PC-3 (cell line): ENCODE data around the gene CYBA.

Source experiments
- CTCF ChIP-seq: fragments of 300-600 bp; sonication (generic); conservative IDR thresholded peaks from 2 replicates; pipeline ENCODE4 v1.5.1; 2017; ENCODE audit warnings: antibody characterized with exemption, low read depth, mild to moderate bottlenecking, low read length
- EZH2 ChIP-seq: fragments of 300-600 bp; sonication (generic); IDR thresholded peaks from one replicate; pipeline ENCODE4 v1.6.1; 2017; ENCODE audit warnings: antibody characterized with exemption, mild to moderate bottlenecking, low read length; ENCODE audit not compliant: unreplicated experiment
- EZH2phosphoT487 ChIP-seq: fragments of 300-600 bp; sonication (generic); IDR thresholded peaks from 2 replicates; pipeline ENCODE4 v1.6.1; 2018; ENCODE audit warnings: mild to moderate bottlenecking, antibody characterized with exemption, low read length, borderline replicate concordance

GRCh38 chr16:88700322-88700635 lies 49.4 kb upstream of the CYBA start:
- TF ChIP-seq CTCF (no peak), EZH2 (no peak), EZH2phosphoT487 (no peak)
